G401.6 (cell line): ENCODE measurements around the gene ANKS1B.
"Not testable (repeated sequence)": the region's sequence is repeated elsewhere in the genome, so short reads cannot be mapped to it uniquely, and the experiment has no call there.

ENCODE experiments used
- FAIRE-seq: peaks from 2 replicates; lab custom pipeline; 2012; peaks lifted over from hg19 to GRCh38; lab: Jason Lieb, UNC

The ANKS1B gene

DNA sequence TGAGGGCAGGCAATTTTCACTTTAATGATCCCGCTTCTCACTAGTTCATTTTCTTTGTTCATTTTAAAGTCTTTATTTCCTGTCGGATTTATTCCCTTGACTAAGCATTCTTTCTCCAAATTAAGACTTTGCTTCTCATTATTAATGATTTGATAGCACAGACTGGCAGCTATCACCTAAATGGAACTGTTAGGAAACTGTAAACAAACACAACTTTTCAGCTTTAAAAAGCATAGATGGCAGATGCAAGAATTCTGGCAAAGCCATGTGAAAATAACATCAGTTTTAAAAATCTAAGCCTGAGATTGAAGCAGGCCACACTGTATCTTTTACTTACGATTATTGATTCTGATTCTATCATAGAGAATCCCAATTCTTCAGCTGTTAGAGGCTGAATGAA, 225.7 kb downstream of the ANKS1B start:
- no peak for FAIRE-seq

GRCh38 chr12:99752740-99753139, 232.0 kb downstream of the ANKS1B start:
- no peak for FAIRE-seq

GRCh38 chr12:99746538-99746937, 238.2 kb downstream of the ANKS1B start:
- no peak for FAIRE-seq

- FAIRE-seq = no peak
These were observed 238.8 kb downstream of the ANKS1B start for GRCh38 chr12:99745895-99746294.

DNA sequence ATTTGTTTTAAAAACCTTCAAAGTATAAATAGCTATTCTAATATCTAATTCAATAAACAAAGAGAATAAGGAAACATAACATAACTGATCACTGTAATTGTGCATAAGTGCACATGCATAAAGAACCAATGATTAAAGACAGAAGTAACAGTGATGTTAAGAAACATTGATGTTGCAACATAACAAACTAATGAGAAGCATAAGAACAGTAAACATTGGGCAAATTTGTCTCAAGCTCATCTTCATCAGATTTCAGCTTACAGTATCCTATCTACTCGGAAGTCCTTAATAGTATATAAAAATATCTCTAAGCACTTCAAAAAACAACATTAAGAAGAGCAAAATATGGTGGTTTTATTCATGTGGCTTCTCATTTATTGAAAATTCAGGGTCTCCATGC, 239.6 kb downstream of the ANKS1B start:
- no peak for FAIRE-seq

GRCh38 chr12:99736760-99737269, 247.9 kb downstream of the ANKS1B start:
- no peak for FAIRE-seq

DNA sequence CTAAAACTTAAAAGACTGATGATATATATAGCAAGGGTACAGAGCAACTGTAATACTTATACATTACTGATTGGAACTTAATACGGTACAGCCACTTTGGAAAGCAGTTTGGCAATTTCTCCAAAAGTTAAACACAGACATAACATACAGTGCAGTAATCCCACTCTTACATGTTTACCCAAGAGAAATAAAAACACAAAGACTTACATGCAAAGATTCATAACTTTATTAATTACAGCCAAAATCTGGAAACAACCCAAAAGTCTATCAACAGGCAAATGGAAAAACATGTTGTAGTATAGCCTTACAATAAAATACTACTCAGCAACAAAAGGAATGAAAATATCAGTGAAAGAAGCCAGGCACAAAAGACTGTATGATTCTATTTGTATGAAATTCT, 252.6 kb downstream of the ANKS1B start:
- FAIRE-seq = no peak

DNA sequence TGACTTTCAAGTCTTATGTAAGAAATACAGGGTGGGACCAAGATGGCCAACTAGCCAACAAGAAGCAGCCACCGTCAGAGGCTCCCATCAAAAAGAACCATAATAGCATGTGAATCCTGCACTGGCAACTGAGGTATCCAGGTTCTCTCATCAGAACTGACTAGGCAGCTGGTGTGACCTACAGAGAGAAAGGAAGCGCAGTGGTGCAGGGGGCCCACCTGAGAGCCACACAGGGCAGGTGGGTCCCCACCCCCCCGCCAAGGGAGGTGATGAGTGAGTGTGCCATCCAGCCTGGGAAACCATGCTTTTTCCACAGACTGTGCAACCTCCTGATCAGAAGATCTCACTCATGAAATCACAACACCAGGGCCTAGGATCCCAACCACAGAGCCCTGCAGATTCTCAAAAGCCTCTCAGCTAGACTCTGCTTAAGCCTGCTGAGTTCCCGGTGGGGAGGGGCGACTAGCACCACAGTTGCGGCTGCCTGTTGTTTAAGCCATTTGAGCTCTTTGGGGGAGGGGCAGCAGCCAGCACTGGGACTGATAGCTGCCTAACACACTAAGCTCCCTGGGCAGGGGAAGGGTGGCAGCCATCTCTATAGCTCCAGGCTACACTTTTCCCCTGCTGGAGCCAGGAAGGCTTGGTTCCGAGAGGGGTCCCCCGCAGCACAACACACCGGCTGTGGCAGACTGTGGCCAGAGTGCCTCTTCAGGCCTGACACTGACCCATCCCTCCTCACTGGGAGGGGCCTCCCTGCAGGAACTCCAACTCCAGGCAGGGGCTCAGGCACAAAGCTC, 261.8 kb downstream of the ANKS1B start:
- no peak for FAIRE-seq

DNA sequence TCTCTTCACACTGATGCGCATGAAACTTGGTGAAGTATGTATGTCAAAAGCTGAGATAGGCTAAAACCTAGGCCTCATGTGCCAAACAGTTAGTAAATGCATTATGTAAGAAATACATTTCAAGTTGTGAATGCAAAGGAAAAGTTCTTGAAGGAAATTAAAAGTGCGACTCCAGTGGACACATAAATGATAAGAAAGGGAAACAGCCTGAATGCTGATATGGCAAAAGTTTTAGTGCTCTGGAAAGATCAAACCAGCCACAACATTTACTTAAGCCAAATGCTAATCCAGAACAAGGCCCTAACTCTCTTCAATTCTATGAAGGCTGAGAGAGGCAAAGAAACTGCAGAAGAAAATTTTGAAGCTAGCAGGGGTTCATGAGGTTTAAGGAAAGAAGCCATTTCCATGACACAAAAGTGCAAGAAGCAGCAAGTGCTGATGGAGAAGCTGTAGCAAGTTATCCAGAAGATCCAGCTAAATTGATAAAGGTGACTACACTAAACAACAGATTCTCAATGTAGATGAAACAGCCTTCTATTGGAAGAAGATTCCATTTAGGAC, 262.9 kb downstream of the ANKS1B start:
- FAIRE-seq = no peak

- FAIRE-seq = not testable (repeated sequence)
These were observed 264.7 kb downstream of the ANKS1B start for GRCh38 chr12:99720083-99720465.

GRCh38 chr12:99719411-99720082, 265.2 kb downstream of the ANKS1B start:
- FAIRE-seq = not testable (repeated sequence)

- not testable (repeated sequence) for FAIRE-seq
These were observed 268.8 kb downstream of the ANKS1B start for GRCh38 chr12:99715841-99716510.

- not testable (repeated sequence) for FAIRE-seq
These were observed 269.8 kb downstream of the ANKS1B start for GRCh38 chr12:99714921-99715320.

DNA sequence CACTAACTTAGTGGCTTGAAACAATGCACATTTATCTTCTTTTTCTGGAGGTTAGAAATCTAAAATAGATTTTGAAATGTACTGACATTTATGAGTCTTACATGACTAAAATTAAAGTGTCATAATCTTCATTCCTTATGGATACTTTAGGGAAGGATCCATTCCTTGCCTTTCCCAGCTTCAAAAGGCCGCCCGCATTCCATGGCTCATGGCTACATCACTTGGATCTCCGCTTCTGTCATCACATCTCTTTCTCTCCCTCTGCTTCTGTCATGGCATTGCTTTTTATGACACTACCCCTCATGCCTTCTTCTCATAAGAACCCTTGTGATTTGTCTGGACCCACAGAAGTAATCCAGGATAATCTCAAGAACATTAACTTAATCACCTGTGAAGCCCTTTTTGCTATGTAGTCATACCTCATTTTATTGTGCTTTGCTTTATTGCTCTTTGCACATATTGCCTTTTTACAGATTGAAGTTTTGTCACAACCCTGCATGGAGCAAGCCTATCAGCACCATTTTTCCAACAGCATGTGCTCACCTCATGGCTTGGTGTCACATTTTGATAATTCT, 270.7 kb downstream of the ANKS1B start:
- no peak for FAIRE-seq

DNA sequence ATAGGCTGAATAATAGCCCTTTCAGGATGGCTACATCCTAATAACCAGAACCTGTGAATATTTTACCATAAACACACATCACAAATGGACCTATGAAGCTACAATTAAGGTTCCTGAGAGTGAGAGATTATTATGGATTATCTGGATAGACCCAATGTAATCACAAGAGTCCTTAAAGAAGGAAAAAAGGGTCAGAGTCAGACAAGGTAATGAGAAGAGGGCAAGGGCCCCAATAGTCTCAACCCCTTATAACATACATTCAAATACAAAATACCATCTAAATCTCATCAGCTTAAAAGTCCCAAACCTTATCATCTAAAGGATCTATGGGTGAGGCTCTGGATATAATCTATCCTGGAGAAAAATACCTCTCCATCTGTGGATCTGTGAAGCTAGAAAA, 272.5 kb downstream of the ANKS1B start:
- FAIRE-seq = no peak

DNA sequence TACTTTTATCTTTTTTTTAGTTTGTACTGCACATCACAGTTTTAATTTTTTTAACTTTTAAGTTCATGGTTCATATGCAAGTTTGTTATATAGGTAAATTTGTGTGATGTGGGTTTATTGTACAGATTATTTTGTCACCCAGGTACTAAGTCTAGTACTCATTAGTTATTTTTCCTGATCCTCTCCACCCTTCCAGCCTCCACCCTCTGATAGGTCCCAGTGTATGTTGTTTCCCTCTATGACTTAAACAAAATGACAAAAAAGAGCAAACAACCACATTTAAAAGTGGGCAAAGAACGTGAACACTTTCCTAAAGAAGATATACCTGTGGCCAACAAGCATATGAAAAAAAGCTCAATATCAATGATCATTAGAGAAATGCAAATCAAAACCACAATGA, 273.5 kb downstream of the ANKS1B start:
- FAIRE-seq = no peak

- no peak for FAIRE-seq
These were observed 275.1 kb downstream of the ANKS1B start for GRCh38 chr12:99709619-99710018.

- FAIRE-seq = no peak
These were observed 275.6 kb downstream of the ANKS1B start for GRCh38 chr12:99709116-99709515.

- no peak for FAIRE-seq
These were observed 276.9 kb downstream of the ANKS1B start for GRCh38 chr12:99707883-99708282.

- no peak for FAIRE-seq
These were observed 277.8 kb downstream of the ANKS1B start for GRCh38 chr12:99706736-99707473.

DNA sequence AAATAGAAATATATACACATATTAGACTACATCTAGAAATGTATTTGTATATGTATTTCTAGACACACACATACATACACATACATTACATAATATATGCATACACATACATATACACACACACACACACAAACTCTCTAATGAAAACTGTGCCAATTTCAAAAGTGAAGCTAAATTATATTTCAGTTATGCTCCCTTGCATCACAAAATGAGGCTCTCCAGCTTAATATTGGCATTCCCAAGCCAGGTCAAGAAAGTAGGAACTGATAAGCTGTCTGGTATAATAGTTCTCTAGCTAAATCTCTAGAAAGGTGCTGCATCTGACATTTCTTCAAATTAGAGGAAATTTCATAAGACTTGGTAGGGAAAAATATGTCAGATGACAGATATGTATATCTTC, 280.3 kb downstream of the ANKS1B start:
- FAIRE-seq = no peak

DNA sequence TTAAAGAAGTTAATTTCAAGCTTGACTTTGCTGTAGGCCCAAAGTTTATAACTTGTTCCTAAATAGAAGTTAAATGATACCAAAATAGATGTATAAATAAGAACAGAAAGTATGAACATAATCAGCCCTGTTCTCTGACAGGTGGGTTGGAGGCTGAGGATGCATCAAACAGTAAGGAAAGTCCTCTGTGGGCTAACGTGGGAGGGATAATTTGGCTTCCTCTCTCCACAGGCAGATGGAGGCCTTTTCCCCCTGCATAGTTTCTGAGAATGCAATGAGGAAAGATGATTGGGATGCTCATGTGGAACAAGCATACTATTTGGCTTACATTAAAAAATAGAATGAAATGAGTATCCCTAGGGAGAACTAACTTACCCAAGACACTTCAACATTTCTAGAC, 280.7 kb downstream of the ANKS1B start:
- no peak for FAIRE-seq
